Osteocyte (in vitro differentiated cells): ENCODE results near the gene ATP2B1. TPM values are rescaled to one million over a fixed set of nuclear protein-coding genes. Genes with fewer than 3 reads are reported as not detected.

ENCODE experiments used
- DNase-seq: peaks from one replicate; pipeline ENCODE4 v3.0.0; 2021; ENCODE audit warnings: mixed read lengths; ENCODE audit not compliant: unreplicated experiment; ENCODE audit errors: extremely low spot score
- H3K27ac Mint-ChIP-seq: one replicate; pipeline ENCODE4 v1.8.0; 2021; ENCODE audit warnings: mild to moderate bottlenecking, mixed read lengths; ENCODE audit not compliant: unreplicated experiment
- H3K27me3 Mint-ChIP-seq: one replicate; pipeline ENCODE4 v1.8.0; 2021; ENCODE audit warnings: mixed read lengths; ENCODE audit not compliant: unreplicated experiment
- H3K36me3 Mint-ChIP-seq: one replicate; pipeline ENCODE4 v1.8.0; 2021; ENCODE audit warnings: mixed read lengths; ENCODE audit not compliant: unreplicated experiment
- H3K4me1 Mint-ChIP-seq: one replicate; pipeline ENCODE4 v1.8.0; 2021; ENCODE audit warnings: mixed read lengths; ENCODE audit not compliant: unreplicated experiment
- H3K4me3 Mint-ChIP-seq: one replicate; pipeline ENCODE4 v1.8.0; 2021; ENCODE audit warnings: mild to moderate bottlenecking, moderate library complexity, mixed read lengths; ENCODE audit not compliant: unreplicated experiment
- H3K9me3 Mint-ChIP-seq: one replicate; pipeline ENCODE4 v1.8.0; 2021; ENCODE audit warnings: mixed read lengths; ENCODE audit not compliant: unreplicated experiment
- CTCF ChIP-seq: fragments of 200-600 bp; sonication (generic); IDR thresholded peaks from 2 replicates; pipeline ENCODE4 v1.5.0; 2021; ENCODE audit warnings: antibody characterized with exemption, mild to moderate bottlenecking, moderate library complexity
- total RNA-seq: library from RNA; stranded (reverse); gene quantifications from 2 replicates; pipeline ENCODE4 v1.2.1, GENCODE V29; 2021

ATP2B1 gene
- total RNA-seq, 1 donor from 2014 or later = 45.5 TPM

- no peak overlapping the region for H3K27ac Mint-ChIP-seq
- no peak for DNase-seq
- H3K36me3 Mint-ChIP-seq = peaks cover 3% of the 10 kb centered on the region
- H3K4me1 Mint-ChIP-seq = peaks cover 16% of the 10 kb centered on the region
- TF ChIP-seq CTCF = no peak
- H3K9me3 Mint-ChIP-seq = peaks cover 4% of the 10 kb centered on the region
- no peak overlapping the region for H3K4me3 Mint-ChIP-seq
- no peaks in the 10 kb centered on the region for H3K27me3 Mint-ChIP-seq
Observed at GRCh38 chr12:89566615-89567014, 142.0 kb downstream of the ATP2B1 start.

- Mint-ChIP-seq H3K36me3 (no peaks in the 10 kb centered on the region), H3K4me3 (no peak overlapping the region), H3K27ac (no peak overlapping the region), H3K4me1 (peaks cover 13% of the 10 kb centered on the region), H3K9me3 (peaks cover 4% of the 10 kb centered on the region), H3K27me3 (no peaks in the 10 kb centered on the region)
- no peak for DNase-seq
- TF ChIP-seq CTCF = no peak
Observed at GRCh38 chr12:89565002-89565401, 143.6 kb downstream of the ATP2B1 start.

GRCh38 chr12:89559753-89560152, 148.9 kb downstream of the ATP2B1 start:
- Mint-ChIP-seq H3K27ac (no peak overlapping the region), H3K27me3 (no peaks in the 10 kb centered on the region), H3K4me1 (no peaks in the 10 kb centered on the region), H3K36me3 (no peaks in the 10 kb centered on the region), H3K4me3 (no peak overlapping the region), H3K9me3 (no peaks in the 10 kb centered on the region)
- TF ChIP-seq CTCF = no peak
- DNase-seq = no peak

GRCh38 chr12:89556976-89557375, 151.7 kb downstream of the ATP2B1 start:
- Mint-ChIP-seq H3K4me3 (no peak overlapping the region), H3K4me1 (no peaks in the 10 kb centered on the region), H3K27ac (no peak overlapping the region), H3K27me3 (no peaks in the 10 kb centered on the region), H3K36me3 (no peaks in the 10 kb centered on the region), H3K9me3 (peaks cover 7% of the 10 kb centered on the region)
- no peak for TF ChIP-seq CTCF
- DNase-seq = no peak

GRCh38 chr12:89552376-89552775, 156.3 kb downstream of the ATP2B1 start:
- H3K4me1 Mint-ChIP-seq = no peaks in the 10 kb centered on the region

More at GRCh38 chr12:89552376-89552775, 156.3 kb downstream of the ATP2B1 start:
- DNase-seq = no peak
- no peak overlapping the region for H3K4me3 Mint-ChIP-seq
- no peaks in the 10 kb centered on the region for H3K27me3 Mint-ChIP-seq
- no peaks in the 10 kb centered on the region for H3K36me3 Mint-ChIP-seq
- no peak overlapping the region for H3K27ac Mint-ChIP-seq
- no peak for TF ChIP-seq CTCF
- peaks cover 7% of the 10 kb centered on the region for H3K9me3 Mint-ChIP-seq
